ENCODE results near the gene ACSL1.

DNA sequence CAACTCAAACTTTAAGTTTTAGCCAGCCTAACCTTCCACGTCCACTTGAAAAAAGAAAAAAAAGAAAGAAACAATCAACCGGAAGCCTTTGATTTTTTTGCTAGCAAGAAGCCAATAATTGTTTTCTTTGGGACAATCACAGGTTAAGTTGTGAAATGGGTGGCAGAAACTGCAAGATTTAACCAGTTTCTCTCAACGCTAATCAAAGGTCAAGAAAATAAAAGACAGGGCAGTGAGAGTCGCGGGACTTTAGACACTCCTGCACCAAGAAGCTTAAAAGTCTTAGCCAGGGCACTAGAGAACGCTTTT, 1.0 kb downstream of the ACSL1 start:
- TF ChIP-seq, protein P1, sequence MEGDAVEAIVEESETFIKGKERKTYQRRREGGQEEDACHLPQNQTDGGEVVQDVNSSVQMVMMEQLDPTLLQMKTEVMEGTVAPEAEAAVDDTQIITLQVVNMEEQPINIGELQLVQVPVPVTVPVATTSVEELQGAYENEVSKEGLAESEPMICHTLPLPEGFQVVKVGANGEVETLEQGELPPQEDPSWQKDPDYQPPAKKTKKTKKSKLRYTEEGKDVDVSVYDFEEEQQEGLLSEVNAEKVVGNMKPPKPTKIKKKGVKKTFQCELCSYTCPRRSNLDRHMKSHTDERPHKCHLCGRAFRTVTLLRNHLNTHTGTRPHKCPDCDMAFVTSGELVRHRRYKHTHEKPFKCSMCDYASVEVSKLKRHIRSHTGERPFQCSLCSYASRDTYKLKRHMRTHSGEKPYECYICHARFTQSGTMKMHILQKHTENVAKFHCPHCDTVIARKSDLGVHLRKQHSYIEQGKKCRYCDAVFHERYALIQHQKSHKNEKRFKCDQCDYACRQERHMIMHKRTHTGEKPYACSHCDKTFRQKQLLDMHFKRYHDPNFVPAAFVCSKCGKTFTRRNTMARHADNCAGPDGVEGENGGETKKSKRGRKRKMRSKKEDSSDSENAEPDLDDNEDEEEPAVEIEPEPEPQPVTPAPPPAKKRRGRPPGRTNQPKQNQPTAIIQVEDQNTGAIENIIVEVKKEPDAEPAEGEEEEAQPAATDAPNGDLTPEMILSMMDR (IDR thresholded peaks at IDR 0.05; ENCODE audit: insufficient read depth, low read length, poor library complexity, severe bottlenecking): no peak
- TF ChIP-seq EZH2phosphoT487 (conservative IDR thresholded peaks at IDR 0.05; ENCODE audit: low read length): no peak

Data from SU-DHL-6 (cell line).